ENCODE measurements around the gene CFAP65.

The CFAP65 gene

DNA sequence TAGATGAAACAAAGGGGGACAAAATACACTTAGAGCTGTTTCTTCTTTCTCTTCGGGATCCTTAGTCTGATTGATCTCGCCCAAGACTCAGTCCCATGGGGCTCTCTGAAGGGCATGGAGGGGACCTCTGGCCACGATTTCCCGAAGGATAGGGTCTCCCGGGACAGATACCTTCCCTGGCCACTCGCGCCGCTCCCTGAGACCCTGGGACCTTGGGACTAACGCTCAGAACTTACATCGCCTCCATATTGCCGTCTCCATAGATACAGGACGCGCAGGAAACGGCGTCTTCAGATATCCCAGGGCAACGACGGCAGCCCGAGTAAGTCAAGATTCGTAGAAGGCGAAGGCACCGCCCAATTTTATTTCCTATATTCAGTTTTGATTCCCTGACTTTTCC lies at the start of gene CFAP65:
TSS of gene CFAP65 (minus strand) at position 265 of the 400 bp plus-strand sequence. CDS start 2,468 bp downstream, outside the sequence.
- no peak for DNase-seq (ENCODE audit: low read depth in 2 of 2)

DNA sequence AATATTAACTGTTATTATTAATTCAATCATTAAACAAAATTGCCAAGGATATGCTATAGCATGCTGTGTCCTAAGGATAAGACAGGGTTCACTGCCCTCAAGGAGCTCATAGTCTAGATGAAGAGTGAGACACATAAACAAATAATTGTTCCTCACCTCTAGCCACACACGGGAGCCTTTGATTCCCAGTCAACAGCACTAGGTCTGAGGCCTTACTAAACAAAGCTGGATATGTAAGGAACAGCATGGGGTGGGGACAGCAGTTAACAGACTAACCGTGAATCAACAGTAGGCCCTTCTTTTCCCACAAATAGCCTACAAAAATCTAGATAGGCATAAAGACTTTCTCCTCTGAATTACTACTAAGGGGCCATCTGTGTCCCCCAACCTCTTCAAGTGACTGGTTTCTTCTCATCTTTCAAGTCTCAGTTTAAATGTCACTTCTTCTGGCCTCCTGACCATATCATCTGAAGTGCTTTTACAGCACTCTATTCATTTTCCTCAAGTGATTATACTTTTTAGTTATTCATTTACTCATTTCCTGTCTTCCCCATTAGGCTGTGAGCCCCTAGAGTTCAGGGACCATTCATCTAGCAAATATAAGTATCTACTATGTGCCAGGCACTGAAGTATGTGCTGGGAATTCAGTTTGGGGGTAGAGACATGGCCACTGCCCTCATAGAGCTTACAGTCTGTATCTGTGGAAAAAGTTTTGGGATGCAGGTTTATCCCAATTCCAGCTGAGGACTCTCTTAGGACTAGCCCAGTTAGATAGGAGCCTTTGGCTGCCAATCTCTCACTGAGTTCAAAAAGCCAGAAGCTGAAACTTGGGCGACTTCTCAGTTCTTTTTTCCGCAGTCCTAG lies 49.4 kb upstream of the CFAP65 start:
- DNase-seq (ENCODE audit: low read depth in 2 of 2), result no peak

DNA sequence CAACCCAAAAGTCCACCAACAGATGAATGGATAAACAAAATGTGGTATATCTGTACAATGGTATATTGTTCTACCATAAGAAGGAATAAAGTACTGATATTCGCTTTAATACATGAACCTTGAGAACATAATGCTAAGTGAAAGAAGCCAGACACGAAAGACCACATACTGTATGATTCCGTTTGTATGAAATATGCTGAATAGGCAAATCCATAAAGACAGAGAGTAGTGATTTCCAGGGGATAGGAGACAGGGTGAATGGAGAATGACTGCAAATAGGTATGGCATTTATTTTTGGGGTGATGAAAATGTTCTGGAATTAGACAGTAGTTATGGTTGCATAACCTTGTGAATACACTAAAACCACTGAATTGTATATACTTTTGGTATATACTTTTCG lies 48.0 kb upstream of the CFAP65 start:
- DNase-seq (ENCODE audit: low read depth in 2 of 2), result no peak

DNA sequence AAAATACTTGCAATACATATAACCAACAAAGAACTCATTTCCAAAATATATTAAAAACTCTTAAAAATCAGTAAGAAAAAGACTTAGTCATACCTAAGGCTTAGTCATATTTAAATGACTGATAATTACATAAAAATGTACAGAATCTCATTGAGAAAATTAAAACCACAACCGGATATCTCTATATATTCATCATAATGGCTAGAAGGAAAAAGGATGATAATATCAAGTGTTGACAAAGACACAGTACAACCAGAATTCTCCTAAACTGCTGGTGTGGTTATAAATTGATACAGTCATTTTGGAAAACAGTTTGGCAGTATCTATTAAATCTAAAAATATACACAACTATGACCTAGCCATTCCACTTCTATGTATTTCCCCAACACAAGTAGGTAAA lies 46.5 kb upstream of the CFAP65 start:
- no peak for DNase-seq (ENCODE audit: low read depth in 2 of 2)

- DNase-seq (ENCODE audit: low read depth in 2 of 2), result no peak
Observed at GRCh38 chr2:219087361-219087760, 46.0 kb upstream of the CFAP65 start.

- no peak for DNase-seq (ENCODE audit: low read depth in 2 of 2)
Observed at GRCh38 chr2:219086196-219086595, 44.9 kb upstream of the CFAP65 start.

GRCh38 chr2:219084791-219085190 lies 43.5 kb upstream of the CFAP65 start:
- no peak for DNase-seq (ENCODE audit: low read depth in 2 of 2)

GRCh38 chr2:219082332-219082958 lies 41.1 kb upstream of the CFAP65 start:
- DNase-seq (ENCODE audit: low read depth in 2 of 2), result no peak

DNA sequence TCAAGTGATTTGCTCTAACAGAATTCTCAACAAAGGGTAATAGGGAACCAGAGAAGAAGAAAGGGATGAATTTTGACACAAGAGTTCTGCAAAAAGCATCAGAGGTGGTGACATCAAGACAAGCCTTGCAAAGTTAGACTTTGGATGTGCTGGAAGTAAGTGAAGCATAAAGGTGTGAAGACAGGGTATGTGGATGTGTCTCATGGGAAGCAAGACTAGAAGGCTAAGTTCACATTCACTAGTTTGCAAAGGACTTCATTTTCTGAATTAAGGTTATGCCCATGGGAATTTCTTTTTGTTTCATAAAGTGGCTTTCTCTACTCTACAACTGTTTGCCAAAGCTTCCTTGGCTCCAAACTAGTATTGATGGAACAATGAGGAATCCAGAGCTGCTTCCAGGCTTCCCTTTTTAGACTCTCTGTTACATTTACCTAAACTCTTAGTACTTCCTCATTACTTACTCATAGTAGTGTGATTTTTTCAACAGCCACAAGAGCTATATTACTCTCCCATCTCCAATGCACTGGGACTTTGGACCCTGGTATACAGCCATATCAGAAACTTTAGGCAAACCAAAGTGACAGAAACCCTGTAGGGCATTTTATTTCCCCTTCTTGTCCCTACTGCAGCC lies 40.5 kb upstream of the CFAP65 start:
- DNase-seq (ENCODE audit: low read depth in 2 of 2), result no peak

- DNase-seq (ENCODE audit: low read depth in 2 of 2), result no peak
Observed at GRCh38 chr2:219081096-219081495, 39.8 kb upstream of the CFAP65 start.

- DNase-seq (ENCODE audit: low read depth in 2 of 2), result no peak
Observed at GRCh38 chr2:219079417-219079816, 38.1 kb upstream of the CFAP65 start.

- no peak for DNase-seq (ENCODE audit: low read depth in 2 of 2)
Observed at GRCh38 chr2:219078951-219079350, 37.6 kb upstream of the CFAP65 start.

- no peak for DNase-seq (ENCODE audit: low read depth in 2 of 2)
Observed at GRCh38 chr2:219078126-219078525, 36.8 kb upstream of the CFAP65 start.

DNA sequence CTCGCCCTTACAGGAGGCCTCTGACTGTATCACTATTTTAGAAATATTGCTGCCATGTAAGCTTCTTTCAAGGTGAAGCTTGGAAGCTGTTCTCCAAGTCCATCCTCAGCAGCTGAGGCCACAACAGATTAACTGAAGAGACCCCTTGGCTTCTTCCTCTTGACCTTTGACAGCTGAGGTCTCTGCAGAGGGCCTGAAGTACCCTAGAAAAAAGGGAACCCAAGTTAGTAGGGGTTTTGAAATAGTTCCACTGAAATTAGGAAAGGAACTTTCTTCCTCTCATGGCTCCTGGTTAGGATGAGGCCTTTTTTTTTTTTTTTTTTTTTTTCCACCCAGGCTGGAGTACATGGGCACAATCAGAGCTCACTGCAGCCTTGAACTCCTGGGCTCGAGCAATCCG lies 34.9 kb upstream of the CFAP65 start:
- no peak for DNase-seq (ENCODE audit: low read depth in 2 of 2)

DNA sequence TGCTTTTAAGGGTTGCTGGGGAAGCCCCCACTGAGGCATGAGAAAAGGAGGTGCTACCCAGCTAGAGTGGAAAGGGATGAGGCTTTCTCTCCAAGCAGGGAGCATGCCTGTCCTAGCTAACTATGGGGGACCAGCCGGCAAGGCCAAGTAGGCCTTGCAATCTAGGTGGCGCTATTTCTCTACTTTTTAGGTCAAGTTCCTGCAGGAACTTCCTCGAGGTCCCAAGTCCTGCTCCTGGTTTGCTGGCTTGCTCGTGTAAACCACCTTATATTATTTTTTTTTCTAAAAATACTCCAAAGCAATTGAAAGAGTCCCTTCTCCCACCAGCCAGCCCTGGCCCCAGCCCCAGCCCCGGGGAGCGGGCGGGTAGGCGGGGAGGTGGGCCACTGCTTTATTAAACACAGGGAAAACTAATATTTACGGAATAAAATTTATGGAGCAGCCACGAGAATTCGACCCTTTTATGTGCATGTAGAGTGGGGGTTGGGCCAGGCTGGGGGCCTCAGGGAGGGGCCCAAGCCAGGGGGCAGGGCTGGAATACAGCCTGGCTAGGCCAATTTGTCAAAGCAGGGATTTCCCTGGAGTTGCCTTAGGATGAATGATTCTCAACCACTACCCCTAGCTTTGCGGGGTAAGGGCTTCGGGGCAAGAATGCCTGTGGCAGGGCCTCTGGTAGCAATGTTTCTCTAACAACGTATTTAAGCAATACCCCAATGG lies 32.3 kb upstream of the CFAP65 start:
- DNase-seq (ENCODE audit: low read depth in 2 of 2), result no peak

- no peak for DNase-seq (ENCODE audit: low read depth in 2 of 2)
Observed at GRCh38 chr2:219072741-219073250, 31.5 kb upstream of the CFAP65 start.

GRCh38 chr2:219071131-219071816 lies 30.0 kb upstream of the CFAP65 start:
- DNase-seq (ENCODE audit: low read depth in 2 of 2), result no peak

- DNase-seq (ENCODE audit: low read depth in 2 of 2), result no peak
Observed at GRCh38 chr2:219065484-219065883, 24.2 kb upstream of the CFAP65 start.

DNA sequence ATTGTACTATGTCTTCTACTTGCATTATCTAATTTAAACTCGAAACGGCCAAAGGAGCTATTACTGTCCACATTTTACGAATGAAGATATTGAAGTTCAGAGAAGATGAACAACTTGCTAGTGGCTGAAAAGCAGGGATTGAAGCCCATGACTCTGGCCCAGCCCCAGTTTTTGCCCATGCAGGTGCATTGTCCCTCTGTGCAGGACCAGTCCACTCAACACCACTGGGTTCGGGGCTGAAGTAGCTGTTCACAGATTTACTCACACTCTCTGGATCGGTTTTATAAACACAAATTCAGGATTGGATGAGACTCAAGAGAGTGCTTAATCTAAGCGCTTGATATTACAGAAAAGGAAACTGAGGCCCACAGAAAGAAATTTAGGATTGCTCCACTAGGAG lies 20.8 kb upstream of the CFAP65 start:
- no peak for DNase-seq (ENCODE audit: low read depth in 2 of 2)

- no peak for DNase-seq (ENCODE audit: low read depth in 2 of 2)
Observed at GRCh38 chr2:219060821-219061791, 19.8 kb upstream of the CFAP65 start, which contains the start of gene IHH. IHH (minus strand) TSS chr2:219060921; CDS start chr2:219060467, 454 bp downstream.
